ENCODE measurements around the gene GOLGA5. TPM values are rescaled to one million over a fixed set of nuclear protein-coding genes. Genes with fewer than 3 reads are reported as not detected.

GOLGA5 gene
- total RNA-seq, 1 donor from 2014 or later: 19.5 TPM

GRCh38 chr14:92863286-92864080 is 69.4 kb downstream of the GOLGA5 start:
- intact Hi-C loops (cut with micrococcal nuclease): no loop called here
- ATAC-seq (no peak), DNase-seq (no peak)

GRCh38 chr14:92865674-92866073 is 71.6 kb downstream of the GOLGA5 start:
- no peak for ATAC-seq
- intact Hi-C loops (cut with micrococcal nuclease): no loop called here
- no peak for DNase-seq

- DNase-seq (no peak), ATAC-seq (no peak)
- intact Hi-C loops (cut with micrococcal nuclease): no loop called here
Observed at GRCh38 chr14:92866181-92866752, 72.2 kb downstream of the GOLGA5 start.

GRCh38 chr14:92866901-92867865 is 73.1 kb downstream of the GOLGA5 start:
- no peak for ATAC-seq
- no peak for DNase-seq
- intact Hi-C loops (cut with micrococcal nuclease): no loop called here

DNA sequence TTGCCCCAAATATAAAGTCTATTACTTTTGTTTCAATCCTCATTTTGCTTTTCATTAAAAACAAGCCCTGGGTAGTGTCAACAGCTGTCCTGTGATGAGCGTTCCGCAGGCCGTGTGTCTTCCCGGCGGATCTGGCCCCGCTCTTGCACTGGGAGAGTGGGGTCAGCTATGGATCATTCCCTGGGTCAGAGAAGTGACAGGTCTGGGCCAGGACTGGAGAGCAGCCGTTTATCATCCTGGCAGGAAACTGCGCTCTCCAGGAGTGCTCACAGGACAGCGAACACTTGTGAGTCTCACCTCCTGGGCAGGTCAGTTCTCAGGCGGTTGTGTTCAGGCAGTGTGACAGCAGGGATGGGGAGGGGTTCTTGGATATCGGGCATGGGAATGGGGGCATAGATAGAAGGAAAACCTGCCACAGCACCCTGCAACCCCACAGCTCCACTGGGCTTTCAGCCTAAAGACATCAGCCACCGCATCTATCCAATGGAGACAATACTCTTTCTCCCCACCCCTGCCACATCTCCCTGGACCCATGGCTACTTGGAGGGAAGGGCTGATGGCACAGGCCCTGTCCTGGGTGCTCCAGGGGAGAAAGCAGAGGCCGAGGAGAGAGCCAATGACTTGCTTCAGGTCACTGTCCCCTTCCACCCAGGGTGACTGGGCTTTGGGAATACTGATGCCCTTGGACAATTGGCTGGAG is 81.0 kb downstream of the GOLGA5 start:
- intact Hi-C loops (cut with micrococcal nuclease): no loop called here
- ATAC-seq (no peak), DNase-seq (no peak)

GRCh38 chr14:92877757-92878431 is 83.8 kb downstream of the GOLGA5 start:
- intact Hi-C loops (cut with micrococcal nuclease): no loop called here
- DNase-seq: peak; percentile 78
- peak; percentile 89 for ATAC-seq

- ATAC-seq: no peak
- intact Hi-C loops (cut with micrococcal nuclease): no loop called here
Observed at GRCh38 chr14:92880351-92880750, 86.2 kb downstream of the GOLGA5 start.

DNA sequence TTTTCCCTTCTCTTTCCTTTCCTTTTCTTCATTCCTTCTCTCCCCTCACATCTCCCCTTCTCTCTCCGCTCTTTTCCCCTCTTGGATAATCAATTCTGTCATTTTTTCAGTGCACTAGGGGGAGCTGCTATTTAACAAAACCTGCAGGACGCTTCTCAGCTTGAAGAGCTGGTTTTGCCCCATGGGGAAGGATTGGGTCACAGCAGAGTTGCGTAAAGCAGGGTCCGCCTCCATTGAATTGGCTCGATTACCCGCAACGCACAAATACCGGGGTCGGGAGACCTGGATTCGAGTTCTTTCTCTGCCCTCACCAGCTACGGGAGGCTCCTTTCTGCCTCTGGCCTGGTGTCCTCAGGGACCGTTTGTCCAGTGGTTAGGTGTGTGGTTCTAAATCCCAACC is 86.7 kb downstream of the GOLGA5 start:
- intact Hi-C loops (cut with micrococcal nuclease): no loop called here
- ATAC-seq (peak; percentile 48), DNase-seq (no peak)

More at GRCh38 chr14:92880351-92880750, 86.2 kb downstream of the GOLGA5 start:
- no peak for DNase-seq

DNA sequence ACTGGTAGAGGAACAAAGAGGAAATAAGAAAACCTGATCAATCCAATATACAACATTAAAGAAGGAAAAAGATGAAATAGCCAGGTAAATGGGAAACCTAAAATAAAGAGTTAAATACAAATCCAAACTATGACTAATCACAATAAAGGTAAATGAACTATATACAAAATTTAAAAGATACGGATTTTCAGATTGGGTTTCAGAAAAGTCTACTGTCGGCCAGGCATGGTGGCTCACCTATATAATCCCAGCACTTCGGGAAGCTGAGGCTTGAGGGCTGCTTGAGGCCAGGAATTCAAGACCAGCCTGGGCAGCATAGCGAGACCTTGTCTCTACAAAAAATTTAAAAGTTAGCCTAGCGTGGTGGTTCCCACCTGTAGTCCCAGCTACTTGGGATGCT is 89.0 kb downstream of the GOLGA5 start:
- intact Hi-C loops (cut with micrococcal nuclease): no loop called here
- no peak for ATAC-seq
- no peak for DNase-seq

DNA sequence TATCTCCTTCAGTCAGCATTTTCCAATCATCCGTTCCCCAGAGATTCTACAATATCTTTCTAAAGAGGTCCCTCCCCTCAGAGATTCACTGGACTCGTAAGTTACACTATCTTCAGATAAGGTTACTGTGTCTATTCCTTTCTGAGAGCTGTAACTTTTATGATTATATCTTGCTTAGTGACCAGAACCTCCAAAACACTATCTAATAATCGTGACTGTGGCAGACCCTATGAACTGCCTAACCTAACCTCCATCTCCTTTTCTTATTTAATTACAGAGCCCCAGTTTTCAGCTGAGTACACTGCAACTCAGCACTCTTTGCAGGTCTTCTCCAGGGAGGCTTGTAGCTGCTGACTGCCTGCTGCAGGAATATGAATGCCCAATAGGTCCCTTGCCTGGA is 90.3 kb downstream of the GOLGA5 start:
- ATAC-seq (no peak), DNase-seq (no peak)
- intact Hi-C loops (cut with micrococcal nuclease): no loop called here

DNA sequence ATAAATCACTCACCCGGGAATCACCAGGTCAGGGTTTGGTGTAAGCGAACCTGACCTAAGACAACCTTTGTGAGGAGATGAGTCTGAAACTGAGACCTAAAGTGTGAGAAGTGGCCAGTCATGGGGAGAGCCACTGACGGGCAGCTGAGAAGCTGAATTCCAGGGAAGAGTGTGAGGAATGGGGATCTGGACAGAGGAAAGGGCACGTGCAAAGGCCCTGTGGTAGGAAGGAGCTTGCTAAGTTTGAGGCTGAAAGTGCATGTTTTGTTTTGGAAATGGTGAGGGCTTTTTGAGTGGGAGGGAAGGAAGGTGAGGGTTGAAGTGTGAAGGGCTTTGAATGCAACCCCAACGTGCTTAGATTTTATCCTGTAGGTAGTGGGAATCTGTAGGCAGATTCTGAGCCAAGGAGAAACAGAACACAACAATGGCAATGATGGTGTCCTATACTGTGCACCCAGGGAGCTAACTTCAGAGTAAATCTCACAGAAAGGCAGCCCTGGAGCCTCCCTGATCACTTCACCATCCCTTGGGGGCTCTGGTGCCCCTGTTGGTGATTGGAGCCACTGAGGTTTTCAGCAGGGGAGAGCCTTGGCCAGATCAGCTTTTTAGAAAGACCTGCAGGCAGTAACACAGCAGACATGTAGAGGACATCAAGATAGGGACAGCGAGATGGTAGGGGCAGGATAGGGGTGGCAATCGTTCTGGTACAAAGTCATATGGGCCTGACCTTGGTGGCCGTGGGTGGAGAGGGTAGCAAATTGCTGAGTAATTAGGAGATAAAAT is 91.4 kb downstream of the GOLGA5 start:
- ATAC-seq (no peak), DNase-seq (no peak)
- intact Hi-C loops (cut with micrococcal nuclease): no loop called here

DNA sequence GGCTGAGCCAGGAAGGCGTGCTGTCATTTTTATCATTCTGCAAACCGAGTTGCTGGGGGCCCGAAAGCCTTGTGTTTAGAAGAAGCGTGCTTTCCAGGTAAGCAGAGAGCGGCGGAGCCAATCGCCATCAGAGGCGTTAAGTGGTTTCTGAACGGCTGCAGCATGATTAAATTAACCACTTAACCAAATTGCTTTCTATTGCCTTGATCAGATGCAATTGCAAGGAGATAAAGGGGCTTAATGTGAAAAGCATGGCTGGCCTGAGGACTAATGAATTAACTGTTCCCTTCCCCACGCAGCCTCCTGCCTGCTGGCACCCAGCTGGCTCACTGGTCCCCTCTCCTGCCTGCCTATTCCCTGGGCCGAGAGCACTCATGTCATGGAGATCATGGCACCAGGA is 92.2 kb downstream of the GOLGA5 start:
- ATAC-seq (no peak), DNase-seq (no peak)
- intact Hi-C loops (cut with micrococcal nuclease): no loop called here

- DNase-seq (no peak), ATAC-seq (no peak)
- intact Hi-C loops (cut with micrococcal nuclease): no loop called here
Observed at GRCh38 chr14:92887157-92887556, 93.1 kb downstream of the GOLGA5 start.

- intact Hi-C loops (cut with micrococcal nuclease): no loop called here
Observed at GRCh38 chr14:92888896-92889295, 94.8 kb downstream of the GOLGA5 start.

More at GRCh38 chr14:92888896-92889295, 94.8 kb downstream of the GOLGA5 start:
- DNase-seq (no peak), ATAC-seq (no peak)

Measured in left ventricle myocardium superior (tissue), 1 donor.